WTC11 (cell line): ENCODE measurements around the gene OAT. TPM values are rescaled to one million over a fixed set of nuclear protein-coding genes. Genes with fewer than 3 reads are reported as not detected.

Experiments
- ATAC-seq: fragments of 200-7000 bp; cut with Tn5 transposase; 2 replicates; pipeline ENCODE4 v1.10.0; 2021; ENCODE audit warnings: mild to moderate bottlenecking, moderate library complexity
- CTCF ChIA-PET: fragments of 300-600 bp; sonication (Branson Sonifier 250); formaldehyde crosslinking; loops from one replicate; lab custom pipeline; 2021; ENCODE audit warnings: antibody characterized with exemption; lab: Charles Lee
- POLR2A ChIA-PET: fragments of 350-600 bp; sonication (Branson Sonifier 250); formaldehyde crosslinking; loops from one replicate; lab custom pipeline; 2021; ENCODE audit warnings: antibody characterized with exemption; lab: Charles Lee
- DNase-seq: peaks from one replicate; pipeline ENCODE4 v3.0.0; 2021; ENCODE audit warnings: low spot score
- H3K27ac Mint-ChIP-seq: 2 replicates; pipeline ENCODE4 v1.8.0; 2021; ENCODE audit warnings: mixed read lengths
- H3K27me3 Mint-ChIP-seq: 2 replicates; pipeline ENCODE4 v1.8.0; 2021; ENCODE audit warnings: low read depth, mild to moderate bottlenecking, moderate library complexity, mixed read lengths
- H3K36me3 Mint-ChIP-seq: 2 replicates; pipeline ENCODE4 v1.8.0; 2021; ENCODE audit warnings: mixed read lengths
- H3K4me1 Mint-ChIP-seq: 2 replicates; pipeline ENCODE4 v1.8.0; 2022; ENCODE audit warnings: mixed read lengths
- H3K4me3 Mint-ChIP-seq: 2 replicates; pipeline ENCODE4 v1.8.0; 2021; ENCODE audit warnings: mild to moderate bottlenecking, moderate library complexity, mixed read lengths
- H3K9me3 Mint-ChIP-seq: 2 replicates; pipeline ENCODE4 v1.8.0; 2021; ENCODE audit warnings: mixed read lengths
- ATF1 ChIP-seq: sonication (generic); formaldehyde crosslinking; IDR thresholded peaks from 2 replicates; pipeline ENCODE4 v1.8.1; 2023; ENCODE audit warnings: mild to moderate bottlenecking, moderate library complexity, missing genetic modification reagents
- CBFB ChIP-seq: sonication (generic); formaldehyde crosslinking; IDR thresholded peaks from 2 replicates; pipeline ENCODE4 v1.8.1; 2022; ENCODE audit warnings: mild to moderate bottlenecking, low read depth, missing genetic modification reagents
- ELF4 ChIP-seq: sonication (generic); formaldehyde crosslinking; IDR thresholded peaks from 2 replicates; pipeline ENCODE4 v1.8.1; 2022; ENCODE audit warnings: low read depth, mild to moderate bottlenecking, moderate library complexity, missing genetic modification reagents
- GRHL2 ChIP-seq: fragments of 250-450 bp; sonication (Bioruptor Pico); IDR thresholded peaks from 2 replicates; pipeline ENCODE4 v1.8.0; 2022; ENCODE audit warnings: mild to moderate bottlenecking, moderate library complexity; ENCODE audit not compliant: insufficient replicate concordance, severe bottlenecking
- JAZF1 ChIP-seq: fragments of 250-450 bp; sonication (Bioruptor Pico); IDR thresholded peaks from 2 replicates; pipeline ENCODE4 v1.9.0; 2021; ENCODE audit warnings: moderate library complexity, mild to moderate bottlenecking, inconsistent platforms
- JUN ChIP-seq: sonication (generic); formaldehyde crosslinking; IDR thresholded peaks from 2 replicates; pipeline ENCODE4 v1.8.0; 2023; ENCODE audit warnings: mild to moderate bottlenecking, missing genetic modification reagents
- MAX ChIP-seq: sonication (generic); formaldehyde crosslinking; IDR thresholded peaks from 2 replicates; pipeline ENCODE4 v1.8.0; 2022; ENCODE audit warnings: mild to moderate bottlenecking, missing genetic modification reagents
- MLX ChIP-seq: sonication (generic); formaldehyde crosslinking; IDR thresholded peaks from 2 replicates; pipeline ENCODE4 v1.8.1; 2023; ENCODE audit warnings: mild to moderate bottlenecking, missing genetic modification reagents, moderate library complexity
- MXD4 ChIP-seq: fragments of 250-450 bp; sonication (Bioruptor Pico); IDR thresholded peaks from 2 replicates; pipeline ENCODE4 v1.8.0; 2021; ENCODE audit warnings: mild to moderate bottlenecking, moderate library complexity, borderline replicate concordance
- MYBL2 ChIP-seq: sonication (generic); formaldehyde crosslinking; IDR thresholded peaks from 2 replicates; pipeline ENCODE4 v1.8.1; 2023; ENCODE audit warnings: mild to moderate bottlenecking, moderate library complexity, missing genetic modification reagents
- PREB ChIP-seq: sonication (generic); formaldehyde crosslinking; IDR thresholded peaks from 2 replicates; pipeline ENCODE4 v1.8.1; 2022; ENCODE audit warnings: mild to moderate bottlenecking, missing genetic modification reagents, moderate library complexity, borderline replicate concordance
- SMAD4 ChIP-seq: sonication (generic); formaldehyde crosslinking; IDR thresholded peaks from 2 replicates; pipeline ENCODE4 v1.8.0; 2022; ENCODE audit warnings: mild to moderate bottlenecking, missing genetic modification reagents
- STAT6 ChIP-seq: sonication (generic); formaldehyde crosslinking; conservative IDR thresholded peaks from 2 replicates; pipeline ENCODE4 v1.8.1; 2023; ENCODE audit warnings: mild to moderate bottlenecking, low read depth, missing genetic modification reagents, moderate library complexity
- USF2 ChIP-seq: sonication (generic); formaldehyde crosslinking; IDR thresholded peaks from 2 replicates; pipeline ENCODE4 v1.8.1; 2023; ENCODE audit warnings: mild to moderate bottlenecking, missing genetic modification reagents, moderate library complexity
- ZNF281 ChIP-seq: sonication (generic); formaldehyde crosslinking; IDR thresholded peaks from 2 replicates; pipeline ENCODE4 v1.8.0; 2023; ENCODE audit warnings: mild to moderate bottlenecking, missing genetic modification reagents
- ZNF317 ChIP-seq: sonication (generic); formaldehyde crosslinking; IDR thresholded peaks from 2 replicates; pipeline ENCODE4 v1.8.1; 2023; ENCODE audit warnings: low read depth, mild to moderate bottlenecking, moderate library complexity, missing genetic modification reagents, borderline replicate concordance
- ZNF532 ChIP-seq: fragments of 250-450 bp; sonication (Bioruptor Pico); IDR thresholded peaks from 2 replicates; pipeline ENCODE4 v1.9.0; 2021; ENCODE audit warnings: mild to moderate bottlenecking, borderline replicate concordance
- total RNA-seq: library from RNA; stranded (reverse); gene quantifications from 3 replicates; pipeline ENCODE4 v1.2.3, GENCODE V29; 2021

The OAT gene
- total RNA-seq, 1 experiment from 2014 or later: 117 TPM

GRCh38 chr10:124367414-124367813 lies 51.3 kb downstream of the OAT start (continued):
- TF ChIP-seq JAZF1 (CRISPR knock-in tag): no peak
- TF ChIP-seq PREB (CRISPR knock-in tag): no peak
- no peak for TF ChIP-seq GRHL2

- H3K9me3 Mint-ChIP-seq: peaks cover 1% of the 10 kb centered on the region; the same call in 1 of the 2 replicates
- no peaks in the 10 kb centered on the region; the same call in 1 of the 2 replicates for H3K27me3 Mint-ChIP-seq
- no peak for DNase-seq
- no peak for TF ChIP-seq SMAD4 (CRISPR knock-in tag)
- no peak for TF ChIP-seq MLX (CRISPR knock-in tag)
- TF ChIP-seq ZNF317: no peak
- TF ChIP-seq ELF4 (CRISPR knock-in tag): no peak
- no peak for TF ChIP-seq STAT6 (CRISPR knock-in tag)
- TF ChIP-seq ZNF281 (CRISPR knock-in tag): no peak
- TF ChIP-seq ZNF532 (CRISPR knock-in tag): no peak
- no peak for TF ChIP-seq MXD4
- TF ChIP-seq USF2 (CRISPR knock-in tag): no peak
- TF ChIP-seq MAX: no peak
- TF ChIP-seq CBFB (CRISPR knock-in tag): no peak
- TF ChIP-seq ATF1 (CRISPR knock-in tag): no peak
- TF ChIP-seq JUN (CRISPR knock-in tag): no peak
- no peak for TF ChIP-seq MYBL2 (CRISPR knock-in tag)
- TF ChIP-seq, all 79 proteins: peak for 0
- Mint-ChIP-seq H3K4me1 (peaks cover 11% of the 10 kb centered on the region), H3K36me3 (no peaks in the 10 kb centered on the region), H3K4me3 (no peak overlapping the region), H3K27ac (no peak overlapping the region)
- ChIA-PET POLR2A (no interaction called here), CTCF (interaction anchor here (0.8 to 3.4 kb wide), 7 partner anchors 18 to 372 kb away, joined by 3 to 19 read pairs (median 3); no protein-coding TSS in a partner anchor)
- ATAC-seq: no peak
These were observed 51.9 kb downstream of the OAT start for GRCh38 chr10:124366825-124367224.
